CD4-positive, alpha-beta T cell treated with Interleukin-6 for 4 hours (primary cell): Measurements from ENCODE around the gene IFRD2.
A peak's percentile ranks its signal among the peaks of the same experiment; 100 is the strongest.
"Not testable (repeated sequence)": the region's sequence is repeated elsewhere in the genome, so short reads cannot be mapped to it uniquely, and the experiment has no call there.

Source experiments
- DNase-seq: peaks from one replicate; pipeline ENCODE4 v3.0.0-alpha.2; 2020; ENCODE audit warnings: mixed read lengths

Gene IFRD2

GRCh38 chr3:50246517-50246954 lies 45.7 kb downstream of the IFRD2 start:
- peak; percentile 83 for DNase-seq

GRCh38 chr3:50245831-50246516 lies 46.3 kb downstream of the IFRD2 start:
- DNase-seq, result peak; percentile 97

- DNase-seq, result no peak
Measured at GRCh38 chr3:50245251-50245745, 46.9 kb downstream of the IFRD2 start.

GRCh38 chr3:50244813-50245212 lies 47.4 kb downstream of the IFRD2 start:
- DNase-seq, result not testable (repeated sequence)

- no peak for DNase-seq
Measured at GRCh38 chr3:50243543-50243895, 48.7 kb downstream of the IFRD2 start.

- DNase-seq, result peak; percentile 36
Measured at GRCh38 chr3:50242851-50243542, 49.2 kb downstream of the IFRD2 start.

GRCh38 chr3:50242381-50242770 lies 49.9 kb downstream of the IFRD2 start:
- peak; percentile 24 for DNase-seq

GRCh38 chr3:50241713-50242380 lies 50.4 kb downstream of the IFRD2 start:
- no peak for DNase-seq

- no peak for DNase-seq
Measured at GRCh38 chr3:50241163-50241562, 51.1 kb downstream of the IFRD2 start.

GRCh38 chr3:50239649-50240048 lies 52.6 kb downstream of the IFRD2 start:
- no peak for DNase-seq

GRCh38 chr3:50238549-50239026 lies 53.6 kb downstream of the IFRD2 start:
- peak; percentile 31 for DNase-seq

- DNase-seq, result peak; percentile 91
Measured at GRCh38 chr3:50237754-50238548, 54.3 kb downstream of the IFRD2 start.
